Testis (tissue), 3 donors: ENCODE results near the gene C1orf116. TPM values are rescaled to one million over a fixed set of nuclear protein-coding genes. Genes with fewer than 3 reads are reported as not detected.

ENCODE experiments used
- DNase-seq: peaks from one replicate; pipeline ENCODE4 v3.0.0-alpha.2; 2019
- H3K27ac ChIP-seq, 2 donors: fragments of 200-600 bp; sonication (generic); one replicate each; pipeline ENCODE4 v1.5.1; 2019
- H3K27me3 ChIP-seq: fragments of 200-600 bp; sonication (generic); one replicate; pipeline ENCODE4 v1.5.1; 2019
- H3K36me3 ChIP-seq: fragments of 200-600 bp; sonication (generic); one replicate; pipeline ENCODE4 v1.5.1; 2017; ENCODE audit warnings: low read depth; ENCODE audit errors: missing control alignments
- H3K4me1 ChIP-seq: fragments of 200-600 bp; sonication (generic); one replicate; pipeline ENCODE4 v1.5.1; 2019
- H3K4me3 ChIP-seq, 2 donors: fragments of 200-600 bp; sonication (generic); one replicate each; pipeline ENCODE4 v1.5.1; 2017 to 2019
- H3K9me3 ChIP-seq: fragments of 200-600 bp; sonication (generic); one replicate; pipeline ENCODE4 v1.5.1; 2017
- POLR2A ChIP-seq: fragments of 450-650 bp; IDR thresholded peaks from one replicate; pipeline ENCODE4 v1.6.1; 2017; ENCODE audit warnings: antibody characterized with exemption, mild to moderate bottlenecking, moderate library complexity
- WGBS, 2 donors: methylation state at CpG; one replicate each; pipeline ENCODE4 v1.1.5; 2018; 5-methylcytosine and 5-hydroxymethylcytosine counted together
- intact Hi-C: fragments of 100-400 bp; cut with DNase I; formaldehyde crosslinking; loops from one replicate; pipeline ENCODE4 v1.15.1; 2023; ENCODE audit warnings: low total_unique reads
- polyA plus RNA-seq: library from polyadenylated mRNA; stranded (reverse); fragments of 350-450 nt; fragmentation: Illumina TruSeq; extraction: RNeasy Lipid Tissue Mini Kit (QIAGEN cat#74804); gene quantifications from one replicate; pipeline ENCODE4 v1.2.3, GENCODE V29; 2014; ENCODE audit warnings: low read depth, low replicate concordance; ENCODE audit not compliant: insufficient read depth
- total RNA-seq, 2 donors: library from RNA; depleted of rRNA; stranded (reverse); fragments of >200 nt; gene quantifications; one replicate each; pipeline ENCODE4 v1.2.3, GENCODE V29; 2016
- TF ChIP-seq, protein P1 (sequence below), 3 experiments: fragments of 450-650 bp in 2 of 3; fragments of 200-600 bp in 1 of 3; sonication (generic) in 1 of 3; IDR thresholded peaks; one replicate each; pipeline ENCODE4 v1.5.1; 2016 to 2019; ENCODE audit warnings: antibody characterized with exemption in 3 of 3, mild to moderate bottlenecking in 2 of 3, moderate library complexity in 1 of 3

C1orf116 gene
- total and polyA plus RNA-seq, 3 donors from 2014 or later = 0.31 to 0.88 (median 0.71) TPM

- no peaks in the 10 kb centered on the region for H3K4me1 ChIP-seq
- H3K4me3 ChIP-seq = no peak overlapping the region
- intact Hi-C loops = no loop called here
- H3K27me3 ChIP-seq = no peaks in the 10 kb centered on the region
- no peak overlapping the region for H3K27ac ChIP-seq
- TF ChIP-seq, protein P1, sequence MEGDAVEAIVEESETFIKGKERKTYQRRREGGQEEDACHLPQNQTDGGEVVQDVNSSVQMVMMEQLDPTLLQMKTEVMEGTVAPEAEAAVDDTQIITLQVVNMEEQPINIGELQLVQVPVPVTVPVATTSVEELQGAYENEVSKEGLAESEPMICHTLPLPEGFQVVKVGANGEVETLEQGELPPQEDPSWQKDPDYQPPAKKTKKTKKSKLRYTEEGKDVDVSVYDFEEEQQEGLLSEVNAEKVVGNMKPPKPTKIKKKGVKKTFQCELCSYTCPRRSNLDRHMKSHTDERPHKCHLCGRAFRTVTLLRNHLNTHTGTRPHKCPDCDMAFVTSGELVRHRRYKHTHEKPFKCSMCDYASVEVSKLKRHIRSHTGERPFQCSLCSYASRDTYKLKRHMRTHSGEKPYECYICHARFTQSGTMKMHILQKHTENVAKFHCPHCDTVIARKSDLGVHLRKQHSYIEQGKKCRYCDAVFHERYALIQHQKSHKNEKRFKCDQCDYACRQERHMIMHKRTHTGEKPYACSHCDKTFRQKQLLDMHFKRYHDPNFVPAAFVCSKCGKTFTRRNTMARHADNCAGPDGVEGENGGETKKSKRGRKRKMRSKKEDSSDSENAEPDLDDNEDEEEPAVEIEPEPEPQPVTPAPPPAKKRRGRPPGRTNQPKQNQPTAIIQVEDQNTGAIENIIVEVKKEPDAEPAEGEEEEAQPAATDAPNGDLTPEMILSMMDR (IDR thresholded peaks at IDR 0.05) = no peak
- H3K9me3 ChIP-seq = no peaks in the 10 kb centered on the region
- WGBS, 2 donors = 62 to 93% methylated on average over 1 of the region's 1 CpG
- H3K36me3 ChIP-seq = no peaks in the 10 kb centered on the region
- DNase-seq = no peak
These were observed 1.5 kb downstream of the C1orf116 start for GRCh38 chr1:207031016-207031415.

DNA sequence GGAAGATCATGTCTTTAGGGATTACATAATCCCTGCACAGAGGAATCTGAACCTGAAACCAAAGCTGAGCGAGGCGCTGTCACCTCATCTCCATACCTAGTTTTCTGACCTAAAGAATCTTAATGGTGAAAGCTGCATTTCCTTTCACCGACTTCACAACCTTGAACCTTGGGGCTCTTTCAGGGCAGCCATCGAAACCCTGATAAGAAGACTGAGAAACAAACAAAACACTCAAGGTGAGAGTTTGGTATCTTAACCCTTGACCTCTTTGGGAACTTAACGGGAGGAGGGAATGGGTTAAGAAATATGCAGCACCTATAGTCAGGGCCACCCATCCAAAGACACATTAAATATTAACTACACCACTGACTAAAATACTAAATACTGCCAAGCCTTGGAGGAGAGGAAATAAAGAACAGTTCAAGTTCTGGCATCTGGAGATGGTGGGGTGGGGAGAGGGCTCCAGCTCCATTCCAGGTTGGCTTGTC, 2.0 kb downstream of the C1orf116 start:
- Histone ChIP-seq H3K27ac (no peak overlapping the region), H3K4me1 (peaks cover under 1% of the 10 kb centered on the region), H3K9me3 (no peaks in the 10 kb centered on the region), H3K36me3 (no peaks in the 10 kb centered on the region), H3K4me3 (no peak overlapping the region), H3K27me3 (no peaks in the 10 kb centered on the region)
- intact Hi-C loops = no loop called here
- 65 to 69% methylated on average over 5 of the region's 5 CpGs for WGBS, 2 donors
- DNase-seq = no peak
- no peak for TF ChIP-seq POLR2A
- TF ChIP-seq, protein P1 (IDR thresholded peaks at IDR 0.05) = no peak

DNA sequence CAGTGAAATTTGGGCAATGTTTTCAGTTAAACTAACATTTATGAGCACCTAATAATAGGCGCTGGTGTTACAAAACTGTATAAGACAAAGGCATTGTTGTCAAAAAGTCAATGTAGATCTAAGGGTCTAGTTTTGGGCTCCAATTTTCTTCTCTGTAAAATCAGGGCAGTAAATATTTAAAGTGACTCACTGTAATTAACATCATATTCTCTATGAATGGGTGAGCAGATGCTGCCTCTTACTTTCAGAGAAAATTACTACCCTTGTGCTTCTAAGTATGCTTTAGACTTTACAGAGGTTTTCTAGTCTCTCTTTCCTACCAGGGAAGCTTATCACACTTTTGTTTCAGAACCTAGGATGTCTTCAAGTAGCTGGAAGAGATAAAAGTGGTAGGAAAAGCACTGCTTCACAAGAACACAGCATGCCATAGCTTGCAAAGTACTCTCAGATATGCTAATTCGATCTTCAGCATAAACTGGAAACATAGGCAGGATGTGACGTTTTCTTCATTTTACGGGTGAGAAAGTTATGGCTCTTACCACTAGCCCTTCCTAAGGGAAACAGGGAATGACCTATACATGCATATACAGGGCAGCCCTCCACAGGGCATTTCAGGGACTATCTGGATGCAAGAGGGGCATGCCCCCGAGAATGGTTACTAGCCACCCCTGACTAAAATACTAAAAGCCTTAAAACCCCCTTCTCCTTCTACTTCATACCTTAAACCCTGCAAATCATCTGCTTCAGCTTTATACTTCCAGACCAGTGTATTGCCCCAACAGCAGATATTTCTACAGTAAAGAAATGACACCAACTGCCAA, 2.6 kb downstream of the C1orf116 start:
- intact Hi-C loops = no loop called here
- WGBS, 2 donors = 71 to 72% methylated on average over 5 of the region's 5 CpGs
- no peak overlapping the region for H3K4me3 ChIP-seq

GRCh38 chr1:207028884-207029650, 3.5 kb downstream of the C1orf116 start:
- 88 to 97% methylated on average over 2 of the region's 2 CpGs for WGBS, 2 donors
- H3K27me3 ChIP-seq = no peaks in the 10 kb centered on the region
- no peaks in the 10 kb centered on the region for H3K9me3 ChIP-seq
- no peak overlapping the region for H3K27ac ChIP-seq
- no peak for TF ChIP-seq POLR2A
- TF ChIP-seq, protein P1 (IDR thresholded peaks at IDR 0.05) = no peak
- intact Hi-C loops = no loop called here
- H3K4me3 ChIP-seq = no peak overlapping the region
- no peaks in the 10 kb centered on the region for H3K36me3 ChIP-seq
- peaks cover 14% of the 10 kb centered on the region for H3K4me1 ChIP-seq
- DNase-seq = no peak

More for the DNA sequence above, 2.6 kb downstream of the C1orf116 start:
- TF ChIP-seq POLR2A = no peak
- TF ChIP-seq, protein P1 (IDR thresholded peaks at IDR 0.05) = no peak
- DNase-seq = no peak
- Histone ChIP-seq H3K36me3 (no peaks in the 10 kb centered on the region), H3K27ac (no peak overlapping the region), H3K27me3 (no peaks in the 10 kb centered on the region), H3K9me3 (no peaks in the 10 kb centered on the region), H3K4me1 (peaks cover 7% of the 10 kb centered on the region)
